Spinal cord (tissue), 10 donors: ENCODE data around the gene MYCT1. TPM values are rescaled to one million over a fixed set of nuclear protein-coding genes. Genes with fewer than 3 reads are reported as not detected.
"Not testable (repeated sequence)": the region's sequence is repeated elsewhere in the genome, so short reads cannot be mapped to it uniquely, and the experiment has no call there.

Source experiments
- DNase-seq, 6 donors: peaks; one replicate each; pipeline versions ENCODE4 v3.0.0 to v3.0.0-alpha.2; 2013 to 2015; ENCODE audit warnings: low spot score in 6 of 6, low read depth in 4 of 6
- H3K27ac ChIP-seq: one replicate; pipeline ENCODE4 v1.5.1; 2013; ENCODE audit warnings: low read depth, low read length, control low read depth
- H3K27me3 ChIP-seq: one replicate; pipeline ENCODE4 v1.6.1; 2013; ENCODE audit warnings: low read length; ENCODE audit not compliant: control insufficient read depth, insufficient read depth
- H3K36me3 ChIP-seq: one replicate; pipeline ENCODE4 v1.6.1; 2013; ENCODE audit warnings: low read length; ENCODE audit not compliant: control insufficient read depth, insufficient read depth
- H3K4me1 ChIP-seq: one replicate; pipeline ENCODE4 v1.6.1; 2013; ENCODE audit warnings: low read length; ENCODE audit not compliant: control insufficient read depth, insufficient read depth
- H3K4me3 ChIP-seq: one replicate; pipeline ENCODE4 v1.5.1; 2013; ENCODE audit warnings: low read depth, low read length, control low read depth
- H3K9me3 ChIP-seq: one replicate; pipeline ENCODE4 v1.6.1; 2013; ENCODE audit warnings: low read length; ENCODE audit not compliant: control insufficient read depth, insufficient read depth
- WGBS: methylation state at CpG from one replicate; pipeline ENCODE4 v1.1.5; 2013; ENCODE audit warnings: missing lambda C conversion rate; ENCODE audit not compliant: insufficient coverage; 5-methylcytosine and 5-hydroxymethylcytosine counted together
- polyA plus RNA-seq, 2 donors: library from polyadenylated mRNA; unstranded; fragments of 120-200 nt; gene quantifications; one replicate each; pipeline ENCODE4 v1.2.1, GENCODE V29; 2013; ENCODE audit not compliant: insufficient read length in 2 of 2
- total RNA-seq, 2 donors: library from RNA; depleted of rRNA in 1 of 2; stranded (reverse); fragments of 120-200 nt in 1 of 2; fragments of >200 nt in 1 of 2; gene quantifications; one replicate each; pipeline versions ENCODE4 v1.2.3 to v1.2.4, GENCODE V29; 2013 to 2014
- donor health status: healthy.

Gene MYCT1
- total and polyA plus RNA-seq, 4 donors, result 6.2 to 16.9 (median 10.4) TPM

GRCh38 chr6:152682141-152682540, 15.6 kb upstream of the MYCT1 start:
- DNase-seq, result no peak
- 91% methylated on average over 8 of the region's 8 CpGs for WGBS
- Histone ChIP-seq H3K36me3 (no peaks in the 10 kb centered on the region), H3K27ac (no peak overlapping the region), H3K9me3 (no peaks in the 10 kb centered on the region), H3K27me3 (no peaks in the 10 kb centered on the region), H3K4me1 (no peaks in the 10 kb centered on the region), H3K4me3 (no peak overlapping the region)

DNA sequence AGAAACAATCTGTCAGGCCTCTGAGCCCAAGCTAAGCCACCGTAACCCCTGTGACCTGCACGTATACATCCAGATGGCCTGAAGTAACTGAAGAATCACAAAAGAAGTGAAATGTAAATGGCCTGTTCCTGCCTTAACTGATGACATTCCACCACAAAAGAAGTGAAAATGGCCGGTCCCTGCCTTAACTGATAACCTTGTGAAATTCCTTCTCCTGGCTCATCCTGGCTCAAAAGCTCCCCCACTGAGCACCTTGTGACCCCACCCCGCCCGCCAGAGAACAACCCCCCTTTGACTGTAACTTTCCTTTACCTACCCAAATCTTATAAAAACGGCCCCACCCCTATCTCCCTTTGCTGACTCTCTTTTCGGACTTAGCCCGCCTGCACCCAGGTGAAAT, 14.8 kb upstream of the MYCT1 start:
- not testable (repeated sequence) for H3K4me3 ChIP-seq, DNase-seq, H3K27ac ChIP-seq, H3K36me3 ChIP-seq, H3K9me3 ChIP-seq, H3K4me1 ChIP-seq, H3K27me3 ChIP-seq
- 34% methylated on average over 8 of the region's 8 CpGs for WGBS

GRCh38 chr6:152685819-152686218, 11.9 kb upstream of the MYCT1 start:
- no peak overlapping the region for H3K27ac ChIP-seq
- WGBS, result 93% methylated on average over 12 of the region's 12 CpGs
- H3K27me3 ChIP-seq, result no peaks in the 10 kb centered on the region
- no peak overlapping the region for H3K4me3 ChIP-seq
- DNase-seq, result no peak
- H3K9me3 ChIP-seq, result no peaks in the 10 kb centered on the region
- H3K36me3 ChIP-seq, result no peaks in the 10 kb centered on the region
- no peaks in the 10 kb centered on the region for H3K4me1 ChIP-seq

- WGBS, result 100% methylated on average over 2 of the region's 3 CpGs
- DNase-seq, result no peak
- no peak overlapping the region for H3K4me3 ChIP-seq
- no peaks in the 10 kb centered on the region for H3K4me1 ChIP-seq
- H3K27ac ChIP-seq, result no peak overlapping the region
- H3K27me3 ChIP-seq, result no peaks in the 10 kb centered on the region
- H3K9me3 ChIP-seq, result no peaks in the 10 kb centered on the region
- no peaks in the 10 kb centered on the region for H3K36me3 ChIP-seq
Observed at GRCh38 chr6:152695372-152696045, 2.2 kb upstream of the MYCT1 start.

GRCh38 chr6:152696522-152696921, 1.2 kb upstream of the MYCT1 start:
- WGBS, result 88% methylated on average over 1 of the region's 2 CpGs

GRCh38 chr6:152698692-152699091, 995 bp downstream of the MYCT1 start:
- DNase-seq, result no peak
- 100% methylated on average over 1 of the region's 1 CpG for WGBS
- no peaks in the 10 kb centered on the region for H3K9me3 ChIP-seq
- no peak overlapping the region for H3K27ac ChIP-seq
- no peaks in the 10 kb centered on the region for H3K36me3 ChIP-seq
- H3K4me3 ChIP-seq, result no peak overlapping the region
- no peaks in the 10 kb centered on the region for H3K4me1 ChIP-seq
- no peaks in the 10 kb centered on the region for H3K27me3 ChIP-seq

More at GRCh38 chr6:152696522-152696921, 1.2 kb upstream of the MYCT1 start:
- Histone ChIP-seq H3K27ac (no peak overlapping the region), H3K4me1 (no peaks in the 10 kb centered on the region), H3K36me3 (no peaks in the 10 kb centered on the region), H3K27me3 (no peaks in the 10 kb centered on the region), H3K4me3 (no peak overlapping the region), H3K9me3 (no peaks in the 10 kb centered on the region)
- no peak for DNase-seq

DNA sequence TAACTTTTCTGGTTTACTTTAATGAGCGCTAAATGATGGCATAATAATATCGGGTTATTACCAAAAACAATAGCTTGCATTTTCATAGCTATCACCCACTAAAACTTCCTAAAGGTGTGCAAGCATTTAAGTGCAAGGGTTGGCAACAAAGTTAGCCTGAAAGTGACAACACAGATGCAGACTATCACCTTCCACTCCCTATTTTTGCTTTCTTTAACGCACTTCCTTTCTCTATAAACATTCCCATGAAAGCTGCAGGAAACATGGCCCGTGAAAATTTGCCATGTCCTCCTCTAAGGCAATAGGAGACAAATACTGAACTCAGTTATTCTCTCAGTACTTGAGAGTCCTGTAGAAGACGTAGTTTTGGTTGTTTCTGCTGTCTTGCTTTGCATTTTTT, 2.7 kb downstream of the MYCT1 start:
- DNase-seq, result no peak
- Histone ChIP-seq H3K4me1 (no peaks in the 10 kb centered on the region), H3K4me3 (no peak overlapping the region), H3K27ac (no peak overlapping the region), H3K27me3 (no peaks in the 10 kb centered on the region), H3K36me3 (no peaks in the 10 kb centered on the region), H3K9me3 (no peaks in the 10 kb centered on the region)
- 73% methylated on average over 1 of the region's 5 CpGs for WGBS

DNA sequence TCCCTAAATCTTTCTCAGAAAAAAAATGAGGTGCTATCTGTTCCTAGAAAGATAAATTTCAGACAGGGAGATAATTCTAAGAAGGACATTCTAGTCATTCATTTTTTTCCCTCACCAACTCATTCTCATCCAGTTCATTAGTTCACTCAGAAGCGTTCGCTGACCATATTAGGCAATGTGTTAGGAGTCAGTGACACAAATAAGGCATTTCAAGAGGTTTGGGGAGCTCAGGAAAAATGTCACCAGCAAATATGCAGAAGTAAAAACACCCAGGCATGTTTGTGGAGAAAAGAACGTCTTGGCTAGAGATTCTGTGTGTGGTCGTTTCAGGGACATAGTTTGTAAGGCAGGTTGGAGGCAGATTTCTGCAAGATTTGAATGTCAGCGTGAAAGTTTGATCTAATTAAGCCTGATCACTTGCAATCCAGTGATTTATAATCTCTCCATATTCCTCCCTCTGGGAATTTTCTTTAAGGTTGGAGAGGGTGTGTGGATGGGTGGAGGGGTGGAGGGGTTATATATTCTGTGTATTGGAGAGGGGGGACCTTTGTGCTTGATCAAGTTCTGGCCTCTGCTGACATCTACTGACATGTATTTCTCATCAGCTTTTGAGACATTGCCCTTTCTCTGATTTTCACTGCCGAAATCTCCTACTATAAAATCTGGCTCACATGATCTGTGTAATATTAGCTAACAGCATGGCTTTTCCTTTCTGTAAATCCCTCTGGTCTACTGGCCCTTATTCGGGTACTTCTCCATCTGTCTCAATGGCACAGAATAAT, 3.6 kb downstream of the MYCT1 start:
- Histone ChIP-seq H3K27me3 (no peaks in the 10 kb centered on the region), H3K9me3 (no peaks in the 10 kb centered on the region), H3K36me3 (no peaks in the 10 kb centered on the region), H3K4me1 (no peaks in the 10 kb centered on the region), H3K27ac (no peak overlapping the region), H3K4me3 (no peak overlapping the region)
- peak in 2 of 6 donors; percentile 7 to 37 for DNase-seq
- WGBS, result 37% methylated on average over 3 of the region's 7 CpGs

GRCh38 chr6:152701863-152702401, 4.2 kb downstream of the MYCT1 start:
- DNase-seq, result no peak
- Histone ChIP-seq H3K27ac (no peak overlapping the region), H3K27me3 (no peaks in the 10 kb centered on the region), H3K9me3 (no peaks in the 10 kb centered on the region), H3K4me3 (no peak overlapping the region), H3K4me1 (no peaks in the 10 kb centered on the region), H3K36me3 (no peaks in the 10 kb centered on the region)
- 72% methylated on average over 2 of the region's 4 CpGs for WGBS

GRCh38 chr6:152703750-152704149, 6.1 kb downstream of the MYCT1 start:
- not testable (repeated sequence) for H3K27ac ChIP-seq, H3K4me3 ChIP-seq, H3K9me3 ChIP-seq, H3K27me3 ChIP-seq, H3K36me3 ChIP-seq, H3K4me1 ChIP-seq, DNase-seq
